SU-DHL-6 (cell line): Measurements from ENCODE around the gene PTPRN2.

Experiments used
- H2AFZ ChIP-seq: fragments of 200-600 bp; sonication (generic); 2 replicates; pipeline ENCODE4 v1.6.1; 2014; ENCODE audit warnings: low read depth, mild to moderate bottlenecking, moderate library complexity, mixed read lengths, antibody characterized with exemption, low read length; ENCODE audit not compliant: severe bottlenecking
- H3F3A ChIP-seq: fragments of 200-600 bp; shearing (Covaris generic); 2 replicates; pipeline ENCODE4 v1.6.0; 2016; ENCODE audit warnings: antibody characterized with exemption, mild to moderate bottlenecking; ENCODE audit not compliant: insufficient read depth
- H3K27ac ChIP-seq: fragments of 200-600 bp; sonication (generic); 2 replicates; pipeline ENCODE4 v1.5.1; 2016; ENCODE audit warnings: low read depth, mild to moderate bottlenecking, low read length, moderate library complexity, mixed read lengths
- H3K27me3 ChIP-seq: fragments of 200-600 bp; sonication (generic), shearing (Covaris generic); 2 replicates; pipeline ENCODE4 v1.6.0; 2014; ENCODE audit warnings: mild to moderate bottlenecking, low read length
- H3K36me3 ChIP-seq: fragments of 200-600 bp; sonication (generic); 2 replicates; pipeline ENCODE4 v1.6.1; 2014; ENCODE audit warnings: mild to moderate bottlenecking, low read length, mixed read lengths
- H3K4me2 ChIP-seq: fragments of 300-600, 200-600 bp; shearing (Covaris generic), sonication (generic); 2 replicates; pipeline ENCODE4 v1.6.0; 2014; ENCODE audit warnings: low read length, low read depth, mild to moderate bottlenecking; ENCODE audit not compliant: poor library complexity, severe bottlenecking
- H3K4me3 ChIP-seq: fragments of 200-600 bp; sonication (generic); 2 replicates; pipeline ENCODE4 v1.5.1; 2014; ENCODE audit warnings: antibody characterized with exemption, low read length, mild to moderate bottlenecking, mixed read lengths; ENCODE audit not compliant: insufficient read depth, poor library complexity, severe bottlenecking
- H3K79me2 ChIP-seq: fragments of 200-600 bp; sonication (generic); 2 replicates; pipeline ENCODE4 v1.6.1; 2014; ENCODE audit warnings: mild to moderate bottlenecking, low read length, moderate library complexity; ENCODE audit not compliant: insufficient read depth
- H3K9ac ChIP-seq: fragments of 200-600 bp; sonication (generic); 2 replicates; pipeline ENCODE4 v1.7.0; 2014; ENCODE audit warnings: mild to moderate bottlenecking, low read length
- H3K9me2 ChIP-seq: fragments of 200-600 bp; sonication (generic); replicated peaks from 2 replicates; pipeline ENCODE4 v1.6.1; 2014; ENCODE audit warnings: low read length; ENCODE audit not compliant: insufficient read depth
- H3K9me3 ChIP-seq: fragments of 200-600 bp; sonication (generic); 2 replicates; pipeline ENCODE4 v1.6.1; 2014; ENCODE audit warnings: low read length, mixed read lengths; ENCODE audit not compliant: insufficient read depth
- H4K20me1 ChIP-seq: fragments of 200-600 bp; sonication (generic); 2 replicates; pipeline ENCODE4 v1.6.1; 2014; ENCODE audit warnings: low read depth, mild to moderate bottlenecking, antibody characterized with exemption, low read length, moderate library complexity, mixed read lengths
- EZH2phosphoT487 ChIP-seq: fragments of 200-600 bp; sonication (generic), shearing (Covaris generic); conservative IDR thresholded peaks from 2 replicates; pipeline ENCODE4 v1.6.1; 2018; ENCODE audit warnings: mild to moderate bottlenecking, antibody characterized with exemption, low read length, moderate library complexity, mixed read lengths
- TF ChIP-seq, protein P1 (sequence below): fragments of 200-600 bp; sonication (generic); IDR thresholded peaks from one replicate; pipeline ENCODE4 v1.5.1; 2017; ENCODE audit warnings: antibody characterized with exemption, mild to moderate bottlenecking, low read length, moderate library complexity; ENCODE audit not compliant: insufficient read depth, poor library complexity, severe bottlenecking

The PTPRN2 gene

DNA sequence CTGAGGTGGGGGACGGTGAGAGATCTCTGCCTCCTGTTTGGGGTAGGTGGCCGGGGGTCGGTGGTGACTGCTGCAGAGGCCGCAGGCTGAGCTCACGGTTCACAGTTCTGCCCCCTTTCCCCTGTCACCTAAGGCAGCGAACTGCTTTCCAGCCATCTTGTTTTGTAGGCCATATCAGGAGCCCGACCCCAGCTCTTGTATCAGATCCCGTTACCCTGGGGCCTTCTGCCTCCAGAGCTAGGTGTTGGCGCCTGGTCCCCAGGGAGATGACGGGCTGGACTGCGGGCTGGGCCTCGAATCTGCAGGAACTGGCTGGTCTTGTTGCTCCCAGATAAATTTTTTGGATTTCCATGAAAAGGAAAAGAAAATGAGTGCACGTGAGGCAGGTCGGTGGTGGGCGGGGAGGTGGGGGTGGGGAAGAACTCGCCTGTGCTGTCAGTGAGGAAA lies 1067.8 kb downstream of the PTPRN2 start:
- H3K27ac ChIP-seq = no peak overlapping the region
- H3K79me2 ChIP-seq = no peaks in the 10 kb centered on the region
- no peaks in the 10 kb centered on the region for H3K9me3 ChIP-seq
- H4K20me1 ChIP-seq = no peaks in the 10 kb centered on the region
- H3K4me3 ChIP-seq = no peak overlapping the region
- H3K4me2 ChIP-seq = no peak overlapping the region
- H2AFZ ChIP-seq = no peak overlapping the region
- H3K36me3 ChIP-seq = no peaks in the 10 kb centered on the region
- H3K9ac ChIP-seq = no peak overlapping the region
- H3K9me2 ChIP-seq = no peaks in the 10 kb centered on the region
- TF ChIP-seq, protein P1, sequence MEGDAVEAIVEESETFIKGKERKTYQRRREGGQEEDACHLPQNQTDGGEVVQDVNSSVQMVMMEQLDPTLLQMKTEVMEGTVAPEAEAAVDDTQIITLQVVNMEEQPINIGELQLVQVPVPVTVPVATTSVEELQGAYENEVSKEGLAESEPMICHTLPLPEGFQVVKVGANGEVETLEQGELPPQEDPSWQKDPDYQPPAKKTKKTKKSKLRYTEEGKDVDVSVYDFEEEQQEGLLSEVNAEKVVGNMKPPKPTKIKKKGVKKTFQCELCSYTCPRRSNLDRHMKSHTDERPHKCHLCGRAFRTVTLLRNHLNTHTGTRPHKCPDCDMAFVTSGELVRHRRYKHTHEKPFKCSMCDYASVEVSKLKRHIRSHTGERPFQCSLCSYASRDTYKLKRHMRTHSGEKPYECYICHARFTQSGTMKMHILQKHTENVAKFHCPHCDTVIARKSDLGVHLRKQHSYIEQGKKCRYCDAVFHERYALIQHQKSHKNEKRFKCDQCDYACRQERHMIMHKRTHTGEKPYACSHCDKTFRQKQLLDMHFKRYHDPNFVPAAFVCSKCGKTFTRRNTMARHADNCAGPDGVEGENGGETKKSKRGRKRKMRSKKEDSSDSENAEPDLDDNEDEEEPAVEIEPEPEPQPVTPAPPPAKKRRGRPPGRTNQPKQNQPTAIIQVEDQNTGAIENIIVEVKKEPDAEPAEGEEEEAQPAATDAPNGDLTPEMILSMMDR = no peak
- no peaks in the 10 kb centered on the region for H3K27me3 ChIP-seq
- no peaks in the 10 kb centered on the region for H3F3A ChIP-seq

DNA sequence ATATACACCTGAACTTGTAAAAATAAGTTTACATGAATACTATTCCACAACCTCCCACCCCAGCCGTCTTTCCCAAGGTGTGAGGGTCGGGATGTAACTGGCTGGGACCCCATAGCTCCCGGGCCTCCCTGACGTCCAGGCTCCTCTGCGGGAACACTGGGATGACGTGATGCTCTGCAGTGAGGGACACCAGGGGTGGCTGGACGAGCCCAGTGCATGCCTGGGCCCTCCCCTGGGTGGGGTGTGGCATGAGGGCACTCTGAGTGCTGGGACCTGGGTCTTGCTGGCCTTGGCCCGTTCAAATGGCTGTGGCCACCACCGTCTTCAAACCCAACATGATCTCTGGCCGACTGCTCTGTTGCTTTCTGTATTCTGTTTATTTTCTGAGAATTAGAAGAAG lies 1068.4 kb downstream of the PTPRN2 start:
- no peaks in the 10 kb centered on the region for H3K79me2 ChIP-seq
- no peak overlapping the region for H3K4me2 ChIP-seq
- TF ChIP-seq, protein P1 = no peak
- TF ChIP-seq EZH2phosphoT487 = no peak
- no peak overlapping the region for H2AFZ ChIP-seq
- no peaks in the 10 kb centered on the region for H3K27me3 ChIP-seq
- H3K36me3 ChIP-seq = no peaks in the 10 kb centered on the region
- no peaks in the 10 kb centered on the region for H4K20me1 ChIP-seq
- H3K27ac ChIP-seq = no peak overlapping the region
- no peak overlapping the region for H3K4me3 ChIP-seq
- H3K9ac ChIP-seq = no peak overlapping the region
- no peaks in the 10 kb centered on the region for H3K9me2 ChIP-seq
- no peaks in the 10 kb centered on the region for H3F3A ChIP-seq
- H3K9me3 ChIP-seq = no peaks in the 10 kb centered on the region

DNA sequence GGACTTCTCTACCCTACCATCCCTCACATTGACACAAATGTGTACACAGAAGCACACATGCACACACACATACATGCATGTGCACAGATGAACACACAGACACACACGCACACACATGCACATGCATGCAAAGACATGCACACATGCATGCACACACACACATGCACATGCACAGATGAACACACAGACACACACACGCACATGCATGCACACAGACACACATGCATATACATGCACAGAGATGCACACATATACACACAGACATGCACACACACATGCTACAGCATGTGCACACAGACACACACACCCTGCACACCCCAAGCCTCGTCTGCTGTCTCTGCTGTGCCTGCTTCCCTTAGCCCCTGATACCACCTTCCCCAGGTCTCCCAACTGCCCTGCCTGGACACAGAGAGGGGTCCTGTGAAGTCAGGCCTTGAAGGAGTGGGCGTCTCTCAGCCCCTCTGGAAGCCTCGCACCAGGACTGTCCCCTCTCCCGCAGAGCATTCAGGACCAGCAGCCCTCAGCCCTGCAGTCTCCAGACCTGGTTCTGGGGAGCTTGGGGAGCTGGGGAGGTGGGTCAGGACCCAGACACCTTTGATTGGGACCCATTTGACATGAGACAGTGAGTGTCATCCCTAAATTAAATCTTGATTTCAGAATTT lies 1069.0 kb downstream of the PTPRN2 start:
- Histone ChIP-seq H3K4me3 (no peak overlapping the region), H3F3A (no peaks in the 10 kb centered on the region), H3K79me2 (no peaks in the 10 kb centered on the region), H3K27ac (no peak overlapping the region), H4K20me1 (no peaks in the 10 kb centered on the region), H3K9me3 (no peaks in the 10 kb centered on the region), H3K9me2 (no peaks in the 10 kb centered on the region), H2AFZ (no peak overlapping the region), H3K4me2 (no peak overlapping the region), H3K27me3 (no peaks in the 10 kb centered on the region), H3K36me3 (no peaks in the 10 kb centered on the region), H3K9ac (no peak overlapping the region)
- TF ChIP-seq, protein P1 = no peak
- TF ChIP-seq EZH2phosphoT487 = no peak
